SHP77 treated with DMSO at 0.1 percent for 48 hours (cell line): ENCODE results near the gene TNS4.

Experiments used
- DNase-seq: peaks from one replicate; lab custom pipeline; 2025; lab: John Stamatoyannopoulos, UW

TNS4 gene

GRCh38 chr17:40473573-40474365 lies 27.7 kb downstream of the TNS4 start:
- no peak for DNase-seq

- DNase-seq, result no peak
Measured at GRCh38 chr17:40472733-40473452, 28.5 kb downstream of the TNS4 start.

- DNase-seq, result no peak
Measured at GRCh38 chr17:40471846-40472732, 29.3 kb downstream of the TNS4 start.

GRCh38 chr17:40470932-40471828 lies 30.2 kb downstream of the TNS4 start:
- DNase-seq, result no peak

- DNase-seq, result no peak
Measured at GRCh38 chr17:40469805-40470675, 31.4 kb downstream of the TNS4 start.

GRCh38 chr17:40468560-40468959 lies 32.9 kb downstream of the TNS4 start:
- DNase-seq, result no peak

- no peak for DNase-seq
Measured at GRCh38 chr17:40467281-40467867, 34.0 kb downstream of the TNS4 start.

GRCh38 chr17:40466298-40466971 lies 35.0 kb downstream of the TNS4 start:
- DNase-seq, result no peak

- DNase-seq, result no peak
Measured at GRCh38 chr17:40464392-40464855, 37.0 kb downstream of the TNS4 start.

- DNase-seq, result no peak
Measured at GRCh38 chr17:40463122-40463550, 38.3 kb downstream of the TNS4 start.

- no peak for DNase-seq
Measured at GRCh38 chr17:40462343-40463121, 38.9 kb downstream of the TNS4 start.

GRCh38 chr17:40461732-40462342 lies 39.6 kb downstream of the TNS4 start:
- DNase-seq, result no peak

- no peak for DNase-seq
Measured at GRCh38 chr17:40460968-40461731, 40.3 kb downstream of the TNS4 start.

GRCh38 chr17:40460604-40460967 lies 40.8 kb downstream of the TNS4 start:
- no peak for DNase-seq

- no peak for DNase-seq
Measured at GRCh38 chr17:40459636-40460603, 41.5 kb downstream of the TNS4 start.

GRCh38 chr17:40458851-40459482 lies 42.5 kb downstream of the TNS4 start:
- DNase-seq, result no peak
